NCI-H748 (cell line): ENCODE results near the gene SHKBP1.
"Not testable (repeated sequence)": the region's sequence is repeated elsewhere in the genome, so short reads cannot be mapped to it uniquely, and the experiment has no call there.

Experiments
- DNase-seq: peaks from one replicate; lab custom pipeline; 2025; ENCODE audit not compliant: unreplicated experiment; lab: John Stamatoyannopoulos, UW

SHKBP1 gene

GRCh38 chr19:40576585-40577451 lies at the start of gene SHKBP1:
SHKBP1 (plus strand) TSS chr19:40576873; CDS start chr19:40576900, 27 bp downstream.
- peak; percentile 97 for DNase-seq

- no peak for DNase-seq
These were observed 48.6 kb upstream of the SHKBP1 start for GRCh38 chr19:40528078-40528477.

- no peak for DNase-seq
These were observed 48.1 kb upstream of the SHKBP1 start for GRCh38 chr19:40528533-40529092.

GRCh38 chr19:40529093-40529954 lies 47.3 kb upstream of the SHKBP1 start:
- peak; percentile 97 for DNase-seq

GRCh38 chr19:40530091-40530901 lies 46.4 kb upstream of the SHKBP1 start:
- peak; percentile 85 for DNase-seq

- no peak for DNase-seq
These were observed 43.2 kb upstream of the SHKBP1 start for GRCh38 chr19:40533508-40533907.

- DNase-seq: no peak
These were observed 42.5 kb upstream of the SHKBP1 start for GRCh38 chr19:40534148-40534547.

GRCh38 chr19:40539070-40539469 lies 37.6 kb upstream of the SHKBP1 start:
- no peak for DNase-seq

GRCh38 chr19:40542202-40542859 lies 34.3 kb upstream of the SHKBP1 start:
- DNase-seq: no peak

- no peak for DNase-seq
These were observed 33.6 kb upstream of the SHKBP1 start for GRCh38 chr19:40543029-40543597.

- DNase-seq: not testable (repeated sequence)
These were observed 30.4 kb upstream of the SHKBP1 start for GRCh38 chr19:40546153-40546841.

GRCh38 chr19:40547190-40547589 lies 29.5 kb upstream of the SHKBP1 start:
- not testable (repeated sequence) for DNase-seq

GRCh38 chr19:40547836-40548235 lies 28.8 kb upstream of the SHKBP1 start:
- DNase-seq: no peak

- peak; percentile 94 for DNase-seq
These were observed 27.5 kb upstream of the SHKBP1 start for GRCh38 chr19:40549007-40549708.

- DNase-seq: no peak
These were observed 25.7 kb upstream of the SHKBP1 start for GRCh38 chr19:40550951-40551350.

- DNase-seq: no peak
These were observed 23.8 kb upstream of the SHKBP1 start for GRCh38 chr19:40552848-40553247.

- DNase-seq: no peak
These were observed 22.5 kb upstream of the SHKBP1 start for GRCh38 chr19:40553885-40554857.
